HEK293 (cell line): ENCODE measurements around the gene RANGAP1.

Experiments
- CTCF ChIA-PET: fragments of 350-600 bp; formaldehyde crosslinking; extraction: SDS; loops from one replicate; lab custom pipeline; 2021; ENCODE audit warnings: antibody characterized with exemption; lab: Yijun Ruan, JAX
- POLR2A ChIA-PET: fragments of 300-600 bp; formaldehyde crosslinking; extraction: SDS; loops from one replicate; lab custom pipeline; 2020; ENCODE audit warnings: antibody characterized with exemption, inconsistent platforms; lab: Yijun Ruan, JAX
- H3K27ac ChIP-seq: fragments of 200-500 bp; sonication (Bioruptor generic); 2 replicates; pipeline ENCODE4 v1.5.1; 2014; ENCODE audit warnings: low read depth, low read length, control low read depth, inconsistent platforms; ENCODE audit errors: extremely low read depth
- H3K36me3 ChIP-seq, 2 experiments: fragments of 200-500 bp in 1 of 2; sonication (Bioruptor generic) in 1 of 2; 1 replicate in 1 of 2; 2 replicates in 1 of 2; pipeline ENCODE4 v1.5.1; 2014 to 2017; ENCODE audit warnings: inconsistent platforms in 2 of 2, low read length in 2 of 2; ENCODE audit not compliant: control insufficient read depth in 2 of 2, insufficient read depth in 1 of 2
- H3K4me1 ChIP-seq: fragments of 200-500 bp; sonication (Bioruptor generic); 2 replicates; pipeline ENCODE4 v1.5.1; 2014; ENCODE audit warnings: mild to moderate bottlenecking, low read length, inconsistent platforms; ENCODE audit not compliant: control insufficient read depth, insufficient read depth
- H3K4me3 ChIP-seq: 2 replicates; pipeline ENCODE4 v1.5.1; 2011; ENCODE audit warnings: low read depth, mild to moderate bottlenecking, control low read depth, low read length, moderate library complexity
- H3K9me3 ChIP-seq: fragments of 200-500 bp; sonication (Bioruptor generic); 2 replicates; pipeline ENCODE4 v1.5.1; 2014; ENCODE audit warnings: low read depth, low read length, inconsistent platforms; ENCODE audit not compliant: control insufficient read depth, insufficient read depth
- ATF2 ChIP-seq: fragments of 450-650 bp; formaldehyde crosslinking; IDR thresholded peaks from 2 replicates; pipeline ENCODE4 v1.5.1; 2016; ENCODE audit warnings: missing biosample characterization, missing genetic modification characterization, low read depth
- EGR2 ChIP-seq: fragments of 450-650 bp; formaldehyde crosslinking; IDR thresholded peaks from 2 replicates; pipeline ENCODE4 v1.5.1; 2016; ENCODE audit warnings: low read depth, missing biosample characterization, missing genetic modification characterization
- HIC1 ChIP-seq: fragments of 450-650 bp; formaldehyde crosslinking; IDR thresholded peaks from 2 replicates; pipeline ENCODE4 v1.5.1; 2016; ENCODE audit warnings: missing biosample characterization, missing genetic modification characterization
- HOXA7 ChIP-seq: sonication (generic); formaldehyde crosslinking; IDR thresholded peaks from 2 replicates; pipeline ENCODE4 v1.8.1; 2022; ENCODE audit warnings: missing genetic modification reagents, borderline replicate concordance
- IKZF3 ChIP-seq: fragments of 450-650 bp; IDR thresholded peaks from 2 replicates; pipeline ENCODE4 v1.5.0; 2018; ENCODE audit warnings: missing biosample characterization, mild to moderate bottlenecking, missing genetic modification characterization, moderate library complexity
- KLF1 ChIP-seq: fragments of 450-650 bp; formaldehyde crosslinking; IDR thresholded peaks from 2 replicates; pipeline ENCODE4 v1.5.1; 2016; ENCODE audit warnings: missing biosample characterization, missing genetic modification characterization
- KLF8 ChIP-seq: fragments of 450-650 bp; formaldehyde crosslinking; IDR thresholded peaks from 2 replicates; pipeline ENCODE4 v1.5.1; 2016; ENCODE audit warnings: missing biosample characterization, missing genetic modification characterization
- REPIN1 ChIP-seq: fragments of 450-650 bp; formaldehyde crosslinking; IDR thresholded peaks from 2 replicates; pipeline ENCODE4 v1.5.1; 2017; ENCODE audit warnings: missing biosample characterization, missing genetic modification characterization, low read depth
- SP3 ChIP-seq: fragments of 450-650 bp; formaldehyde crosslinking; IDR thresholded peaks from 2 replicates; pipeline ENCODE4 v1.5.1; 2016; ENCODE audit warnings: missing biosample characterization, missing genetic modification characterization
- SP7 ChIP-seq: fragments of 450-650 bp; formaldehyde crosslinking; IDR thresholded peaks from 2 replicates; pipeline ENCODE4 v1.5.1; 2016; ENCODE audit warnings: missing biosample characterization, missing genetic modification characterization
- TRIM28 ChIP-seq: IDR thresholded peaks from 2 replicates; pipeline ENCODE4 v1.6.1; 2011; ENCODE audit warnings: low read length, control low read depth, borderline replicate concordance
- YY2 ChIP-seq: fragments of 450-650 bp; formaldehyde crosslinking; IDR thresholded peaks from 2 replicates; pipeline ENCODE4 v1.5.1; 2016; ENCODE audit warnings: missing biosample characterization, missing genetic modification characterization
- ZBTB10 ChIP-seq: fragments of 450-650 bp; formaldehyde crosslinking; IDR thresholded peaks from 2 replicates; pipeline ENCODE4 v1.5.1; 2016; ENCODE audit warnings: missing biosample characterization, missing genetic modification characterization
- ZBTB20 ChIP-seq: fragments of 450-650 bp; formaldehyde crosslinking; IDR thresholded peaks from 2 replicates; pipeline ENCODE4 v1.5.1; 2016; ENCODE audit warnings: missing biosample characterization, missing genetic modification characterization
- ZBTB21 ChIP-seq: fragments of 450-650 bp; formaldehyde crosslinking; IDR thresholded peaks from 2 replicates; pipeline ENCODE4 v1.5.1; 2017; ENCODE audit warnings: missing biosample characterization, missing genetic modification characterization
- ZBTB7A ChIP-seq: fragments of 450-650 bp; formaldehyde crosslinking; IDR thresholded peaks from 2 replicates; pipeline ENCODE4 v1.5.1; 2016; ENCODE audit warnings: low read depth, missing biosample characterization, missing genetic modification characterization
- ZEB2 ChIP-seq: fragments of 450-650 bp; formaldehyde crosslinking; IDR thresholded peaks from 2 replicates; pipeline ENCODE4 v1.5.1; 2016; ENCODE audit warnings: missing biosample characterization, missing genetic modification characterization
- ZFHX2 ChIP-seq: fragments of 450-650 bp; formaldehyde crosslinking; conservative IDR thresholded peaks from 2 replicates; pipeline ENCODE4 v1.5.1; 2016; ENCODE audit warnings: missing biosample characterization, missing genetic modification characterization
- ZFP37 ChIP-seq: fragments of 450-650 bp; formaldehyde crosslinking; IDR thresholded peaks from 2 replicates; pipeline ENCODE4 v1.5.1; 2016; ENCODE audit warnings: missing biosample characterization, missing genetic modification characterization
- ZFP69B ChIP-seq: fragments of 450-650 bp; formaldehyde crosslinking; IDR thresholded peaks from 2 replicates; pipeline ENCODE4 v1.5.1; 2016; ENCODE audit warnings: missing biosample characterization, missing genetic modification characterization
- ZIC2 ChIP-seq: fragments of 450-650 bp; formaldehyde crosslinking; IDR thresholded peaks from 2 replicates; pipeline ENCODE4 v1.5.1; 2016; ENCODE audit warnings: missing biosample characterization, missing genetic modification characterization
- ZNF324 ChIP-seq: fragments of 450-650 bp; formaldehyde crosslinking; IDR thresholded peaks from 2 replicates; pipeline ENCODE4 v1.5.1; 2016; ENCODE audit warnings: missing biosample characterization, missing genetic modification characterization
- ZNF335 ChIP-seq: fragments of 450-650 bp; formaldehyde crosslinking; conservative IDR thresholded peaks from 2 replicates; pipeline ENCODE4 v1.5.1; 2016; ENCODE audit warnings: missing biosample characterization, missing genetic modification characterization
- ZNF394 ChIP-seq: fragments of 450-650 bp; formaldehyde crosslinking; IDR thresholded peaks from 2 replicates; pipeline ENCODE4 v1.5.1; 2016; ENCODE audit warnings: missing biosample characterization, missing genetic modification characterization, mild to moderate bottlenecking, moderate library complexity, borderline replicate concordance
- ZNF501 ChIP-seq: fragments of 450-650 bp; formaldehyde crosslinking; IDR thresholded peaks from 2 replicates; pipeline ENCODE4 v1.5.1; 2016; ENCODE audit warnings: missing biosample characterization, missing genetic modification characterization
- ZNF530 ChIP-seq: fragments of 450-650 bp; formaldehyde crosslinking; IDR thresholded peaks from 2 replicates; pipeline ENCODE4 v1.5.1; 2016; ENCODE audit warnings: low read depth, missing biosample characterization, missing genetic modification characterization
- ZNF561 ChIP-seq: fragments of 450-650 bp; IDR thresholded peaks from 2 replicates; pipeline ENCODE4 v1.5.1; 2018; ENCODE audit warnings: missing biosample characterization, missing genetic modification characterization, borderline replicate concordance
- ZNF654 ChIP-seq: fragments of 450-650 bp; formaldehyde crosslinking; IDR thresholded peaks from 2 replicates; pipeline ENCODE4 v1.5.1; 2016; ENCODE audit warnings: low read depth, missing biosample characterization, missing genetic modification characterization
- ZNF660 ChIP-seq: fragments of 450-650 bp; IDR thresholded peaks from 2 replicates; pipeline ENCODE4 v1.5.1; 2018; ENCODE audit warnings: missing biosample characterization, mild to moderate bottlenecking, missing genetic modification characterization
- ZNF76 ChIP-seq: fragments of 450-650 bp; formaldehyde crosslinking; IDR thresholded peaks from 2 replicates; pipeline ENCODE4; 2016; ENCODE audit warnings: low read depth, missing biosample characterization, missing genetic modification characterization, borderline replicate concordance
- ZXDB ChIP-seq: fragments of 450-650 bp; formaldehyde crosslinking; IDR thresholded peaks from 2 replicates; pipeline ENCODE4 v1.5.1; 2016; ENCODE audit warnings: missing biosample characterization, missing genetic modification characterization
- TF ChIP-seq, protein P1 (sequence below): fragments of 450-650 bp; formaldehyde crosslinking; IDR thresholded peaks from 2 replicates; pipeline ENCODE4 v1.5.1; 2016; ENCODE audit warnings: missing biosample characterization, missing genetic modification characterization

RANGAP1 gene

DNA sequence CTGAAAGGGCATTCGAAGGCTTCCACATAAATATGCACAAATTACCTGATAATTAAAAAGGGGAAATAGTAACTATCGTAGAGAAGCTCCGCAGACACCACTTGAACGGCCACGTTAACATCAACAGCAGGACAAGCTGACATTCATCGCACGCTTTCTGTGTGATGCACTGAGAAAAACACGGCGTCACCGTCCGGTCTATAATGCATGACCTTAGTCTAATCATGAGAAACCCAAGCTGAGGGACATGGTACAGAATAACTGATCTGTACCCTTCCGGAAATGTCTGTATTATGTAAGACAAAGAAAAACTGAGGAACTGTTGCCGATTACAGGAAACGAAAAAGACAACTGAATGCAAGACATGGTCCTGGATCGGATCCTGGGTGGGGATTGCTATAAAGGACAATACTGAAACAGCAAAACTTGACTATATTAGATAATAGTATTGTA, 678 bp upstream of the RANGAP1 start (continued):
- TF ChIP-seq SP3 (tag by site-specific recombination) (no peak), ZNF654 (no peak), ZBTB20 (peak; percentile 6; the same call in 1 of the 2 replicates), ZFP37 (tag by site-specific recombination) (no peak), ZNF335 (tag by site-specific recombination) (peak; percentile 0; the same call in 1 of the 2 replicates), KLF8 (tag by site-specific recombination) (no peak), IKZF3 (tag by site-specific recombination) (no peak), TRIM28 (no peak), YY2 (tag by site-specific recombination) (no peak)
- TF ChIP-seq, all 188 proteins: peak for 12

- peaks cover 9% of the 10 kb centered on the region for H3K4me1 ChIP-seq
- ChIA-PET POLR2A (interaction anchor here (0.5 to 3.0 kb wide), 15 partner anchors 11 to 334 kb away, joined by 3 to 45 read pairs (median 6); partner anchors contain the start of genes PMM1, RBX1, TEF and TOB2), CTCF (interaction anchor here (1.0 kb wide), 1 partner anchor 47 kb away, joined by 3 read pairs; no protein-coding TSS in a partner anchor)
- H3K36me3 ChIP-seq = peaks cover 34 to 39% of the 10 kb centered on the region in 2 experiments
- H3K27ac ChIP-seq = peak overlapping the region; percentile 81
- H3K4me3 ChIP-seq = peak overlapping the region; percentile 95
- no peaks in the 10 kb centered on the region for H3K9me3 ChIP-seq
- TF ChIP-seq ZNF501 (tag by site-specific recombination) (peak; percentile 77; the same call in 1 of the 2 replicates), ZIC2 (tag by site-specific recombination) (peak; percentile 92), ZXDB (tag by site-specific recombination) (peak; percentile 40), ZFP37 (tag by site-specific recombination) (0 out of 2 replicates have a peak, but pooled peaks have one; percentile 84), ZNF394 (tag by site-specific recombination) (peak; percentile 33; the same call in 1 of the 2 replicates), ZFHX2 (tag by site-specific recombination) (peak; percentile 84), ZNF76 (peak; percentile 87; the same call in 1 of the 2 replicates), ATF2 (tag by site-specific recombination) (no peak), ZNF660 (tag by site-specific recombination) (peak; percentile 45; the same call in 1 of the 2 replicates), ZNF324 (peak; percentile 16; the same call in 1 of the 2 replicates), EGR2 (tag by site-specific recombination) (peak; percentile 84), ZBTB21 (tag by site-specific recombination) (peak; percentile 98), REPIN1 (tag by site-specific recombination) (no peak), HOXA7 (CRISPR knock-in tag) (no peak), HIC1 (peak; percentile 85), ZEB2 (peak; percentile 50), ZFP69B (tag by site-specific recombination) (peak; percentile 48), IKZF3 (tag by site-specific recombination) (peak; percentile 83), ZBTB10 (tag by site-specific recombination) (no peak), KLF1 (tag by site-specific recombination) (0 out of 2 replicates have a peak, but pooled peaks have one; percentile 49), SP7 (peak; percentile 73), ZNF530 (tag by site-specific recombination) (no peak), ZBTB7A (tag by site-specific recombination) (no peak), ZNF561 (tag by site-specific recombination) (0 out of 2 replicates have a peak, but pooled peaks have one; percentile 26)
- TF ChIP-seq, protein P1, sequence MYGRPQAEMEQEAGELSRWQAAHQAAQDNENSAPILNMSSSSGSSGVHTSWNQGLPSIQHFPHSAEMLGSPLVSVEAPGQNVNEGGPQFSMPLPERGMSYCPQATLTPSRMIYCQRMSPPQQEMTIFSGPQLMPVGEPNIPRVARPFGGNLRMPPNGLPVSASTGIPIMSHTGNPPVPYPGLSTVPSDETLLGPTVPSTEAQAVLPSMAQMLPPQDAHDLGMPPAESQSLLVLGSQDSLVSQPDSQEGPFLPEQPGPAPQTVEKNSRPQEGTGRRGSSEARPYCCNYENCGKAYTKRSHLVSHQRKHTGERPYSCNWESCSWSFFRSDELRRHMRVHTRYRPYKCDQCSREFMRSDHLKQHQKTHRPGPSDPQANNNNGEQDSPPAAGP (tag by site-specific recombination) = peak; percentile 29; the same call in 1 of the 2 replicates
These were observed 557 bp downstream of the RANGAP1 start for GRCh38 chr22:41285441-41285819.
